H9 (cell line): ENCODE measurements around the gene BANP. TPM values are rescaled to one million over a fixed set of nuclear protein-coding genes. Genes with fewer than 3 reads are reported as not detected.
A peak's percentile ranks its signal among the peaks of the same experiment; 100 is the strongest.

Experiments
- DNase-seq: peaks from one replicate; pipeline ENCODE4 v3.0.0-alpha.2; 2017
- H2AFZ ChIP-seq: one replicate; pipeline ENCODE4 v1.6.1; 2013; ENCODE audit warnings: mild to moderate bottlenecking, low read length, control low read depth, moderate library complexity
- H2AK5ac ChIP-seq: 2 replicates; pipeline ENCODE4 v1.6.1; 2013; ENCODE audit warnings: low read length, control low read depth, mixed read lengths; ENCODE audit not compliant: insufficient read length
- H2BK120ac ChIP-seq: one replicate; pipeline ENCODE4 v1.6.1; 2013; ENCODE audit warnings: low read depth, mild to moderate bottlenecking, low read length, control low read depth, inconsistent platforms; ENCODE audit not compliant: poor library complexity, severe bottlenecking
- H2BK12ac ChIP-seq: 2 replicates; pipeline ENCODE4 v1.6.1; 2013; ENCODE audit warnings: low read length, control low read depth, mixed read lengths, low read depth; ENCODE audit not compliant: insufficient read length
- H2BK15ac ChIP-seq: 2 replicates; pipeline ENCODE4 v1.6.1; 2013; ENCODE audit warnings: low read depth, low read length, control low read depth
- H2BK20ac ChIP-seq: one replicate; pipeline ENCODE4 v1.6.1; 2013; ENCODE audit warnings: low read depth, mild to moderate bottlenecking, low read length, control low read depth, inconsistent platforms; ENCODE audit not compliant: poor library complexity, severe bottlenecking
- H2BK5ac ChIP-seq: 2 replicates; pipeline ENCODE4 v1.6.1; 2013; ENCODE audit warnings: low read length, control low read depth, mixed read lengths; ENCODE audit not compliant: insufficient read length
- H3K14ac ChIP-seq: 2 replicates; pipeline ENCODE4 v1.6.1; 2013; ENCODE audit warnings: low read length, control low read depth; ENCODE audit not compliant: insufficient read depth
- H3K18ac ChIP-seq: 2 replicates; pipeline ENCODE4 v1.6.1; 2013; ENCODE audit warnings: low read depth, mild to moderate bottlenecking, mixed read lengths, low read length, control low read depth; ENCODE audit not compliant: insufficient read length
- H3K23ac ChIP-seq: 2 replicates; pipeline ENCODE4 v1.6.1; 2013; ENCODE audit warnings: low read length, control low read depth, mixed read lengths, low read depth; ENCODE audit not compliant: insufficient read length
- H3K23me2 ChIP-seq: 2 replicates; pipeline ENCODE4 v1.6.1; 2013; ENCODE audit warnings: low read depth, mild to moderate bottlenecking, mixed read lengths, low read length, control low read depth; ENCODE audit not compliant: insufficient read length, poor library complexity, severe bottlenecking
- H3K27ac ChIP-seq: 2 replicates; pipeline ENCODE4 v1.5.1; 2013; ENCODE audit warnings: low read length, control low read depth, mixed read lengths, low read depth; ENCODE audit not compliant: insufficient read length
- H3K27me3 ChIP-seq: 2 replicates; pipeline ENCODE4 v1.6.1; 2013; ENCODE audit warnings: low read length, control low read depth, inconsistent platforms; ENCODE audit not compliant: insufficient read depth
- H3K4ac ChIP-seq: 2 replicates; pipeline ENCODE4 v1.6.1; 2013; ENCODE audit warnings: low read depth, mild to moderate bottlenecking, control low read depth, inconsistent platforms, low read length, moderate library complexity
- H3K4me1 ChIP-seq: 2 replicates; pipeline ENCODE4 v1.6.1; 2013; ENCODE audit warnings: low read length, control low read depth, inconsistent platforms; ENCODE audit not compliant: insufficient read depth
- H3K4me2 ChIP-seq: 2 replicates; pipeline ENCODE4 v1.6.1; 2013; ENCODE audit warnings: low read length, control low read depth, mixed read lengths; ENCODE audit not compliant: insufficient read length, insufficient read depth
- H3K56ac ChIP-seq: 2 replicates; pipeline ENCODE4 v1.6.1; 2013; ENCODE audit warnings: low read depth, mild to moderate bottlenecking, mixed read lengths, low read length, control low read depth; ENCODE audit not compliant: insufficient read length
- H3K79me1 ChIP-seq: 2 replicates; pipeline ENCODE4 v1.6.1; 2013; ENCODE audit warnings: low read depth, mild to moderate bottlenecking, moderate library complexity, low read length, control low read depth, inconsistent platforms; ENCODE audit not compliant: insufficient read depth, poor library complexity, severe bottlenecking
- H3K79me2 ChIP-seq: 2 replicates; pipeline ENCODE4 v1.6.1; 2013; ENCODE audit warnings: low read length, control low read depth, inconsistent platforms; ENCODE audit not compliant: insufficient read depth
- H3K9ac ChIP-seq: 2 replicates; pipeline ENCODE4 v1.6.1; 2013; ENCODE audit warnings: low read length, control low read depth, mixed read lengths; ENCODE audit not compliant: insufficient read length; ENCODE audit errors: extremely low read depth
- H3K9me3 ChIP-seq: one replicate; pipeline ENCODE4 v1.6.1; 2013; ENCODE audit warnings: low read depth, low read length, inconsistent platforms; ENCODE audit not compliant: control insufficient read depth
- H3T11ph ChIP-seq: one replicate; pipeline ENCODE4 v1.6.1; 2013; ENCODE audit warnings: mild to moderate bottlenecking, low read length, control low read depth, inconsistent platforms
- H4K20me1 ChIP-seq: one replicate; pipeline ENCODE4 v1.6.1; 2013; ENCODE audit not compliant: control insufficient read depth, insufficient read length, insufficient read depth
- H4K5ac ChIP-seq: 2 replicates; pipeline ENCODE4 v1.6.1; 2013; ENCODE audit warnings: low read depth, mild to moderate bottlenecking, mixed read lengths, low read length, control low read depth; ENCODE audit not compliant: insufficient read length
- H4K8ac ChIP-seq: replicated peaks from 2 replicates; pipeline ENCODE4 v1.6.1; 2013; ENCODE audit warnings: low read length, control low read depth, mixed read lengths, low read depth; ENCODE audit not compliant: insufficient read length
- H4K91ac ChIP-seq: 2 replicates; pipeline ENCODE4 v1.6.1; 2013; ENCODE audit warnings: low read depth, mild to moderate bottlenecking, moderate library complexity, mixed read lengths, low read length, control low read depth; ENCODE audit not compliant: insufficient read length
- H3K27ac Mint-ChIP-seq, 3 experiments: 2 replicates in 2 of 3; 3 replicates in 1 of 3; pipeline ENCODE4 v1.8.0; 2020 to 2021; ENCODE audit warnings: mixed read lengths in 3 of 3, mild to moderate bottlenecking in 1 of 3, moderate library complexity in 1 of 3
- H3K27me3 Mint-ChIP-seq: 2 replicates; pipeline ENCODE4 v1.8.0; 2021; ENCODE audit warnings: low read depth, mild to moderate bottlenecking, moderate library complexity, mixed read lengths
- H3K36me3 Mint-ChIP-seq, 3 experiments: 2 replicates in 2 of 3; 3 replicates in 1 of 3; pipeline ENCODE4 v1.8.0; 2020 to 2021; ENCODE audit warnings: low read depth in 3 of 3, mixed read lengths in 3 of 3; ENCODE audit not compliant: insufficient read depth in 1 of 3
- H3K4me1 Mint-ChIP-seq, 2 experiments: 2 replicates each; pipeline ENCODE4 v1.8.0; 2020; ENCODE audit warnings: mixed read lengths in 2 of 2
- H3K4me3 Mint-ChIP-seq, 2 experiments: 2 replicates in 1 of 2; 3 replicates in 1 of 2; pipeline ENCODE4 v1.8.0; 2020 to 2021; ENCODE audit warnings: mild to moderate bottlenecking in 2 of 2, mixed read lengths in 2 of 2, moderate library complexity in 1 of 2
- H3K9me3 Mint-ChIP-seq, 2 experiments: 2 replicates in 1 of 2; 3 replicates in 1 of 2; pipeline ENCODE4 v1.8.0; 2020; ENCODE audit warnings: mild to moderate bottlenecking in 2 of 2, mixed read lengths in 2 of 2, moderate library complexity in 1 of 2
- CTCF ChIP-seq: fragments of 200-600 bp; sonication (generic); conservative IDR thresholded peaks from 3 replicates; pipeline ENCODE4 v1.8.0; 2021; ENCODE audit warnings: antibody characterized with exemption, mild to moderate bottlenecking
- WGBS: extraction: QIAGEN DNeasy Blood & Tissue Kit; methylation state at CpG from one replicate; pipeline ENCODE4 v1.1.7; 2013; ENCODE audit warnings: missing lambda C conversion rate, low lambda C conversion rate, mixed read lengths; ENCODE audit not compliant: insufficient read length; ENCODE audit errors: extremely low coverage; 5-methylcytosine and 5-hydroxymethylcytosine counted together
- total RNA-seq: library from RNA; stranded (reverse); gene quantifications from 2 replicates; pipeline ENCODE4 v1.2.1, GENCODE V29; 2021

The BANP gene
- total RNA-seq, 1 experiment from 2014 or later = 24.9 TPM

GRCh38 chr16:88003736-88004135, 52.5 kb downstream of the BANP start:
- Histone ChIP-seq H4K8ac (no peak overlapping the region), H3K23ac (no peak overlapping the region), H2BK12ac (no peak overlapping the region), H2BK5ac (no peak overlapping the region), H3K79me1 (no peaks in the 10 kb centered on the region), H3K27me3 (no peaks in the 10 kb centered on the region), H3K4ac (no peak overlapping the region), H3K18ac (no peak overlapping the region), H3K14ac (no peak overlapping the region; the same call in 1 of the 2 replicates), H3K4me2 (no peak overlapping the region), H3K4me1 (0 out of 2 replicates have a peak, but pooled peaks cover 2% of the 10 kb centered on the region), H2BK120ac (no peak overlapping the region), H3K27ac (no peak overlapping the region), H2BK20ac (no peak overlapping the region), H2AK5ac (no peak overlapping the region), H2AFZ (no peak overlapping the region), H4K91ac (no peak overlapping the region), H3K9ac (no peak overlapping the region), H3K56ac (no peak overlapping the region), H3K9me3 (peaks cover 6% of the 10 kb centered on the region), H4K20me1 (no peaks in the 10 kb centered on the region), H3K23me2 (no peaks in the 10 kb centered on the region), H2BK15ac (no peak overlapping the region), H4K5ac (no peak overlapping the region), H3K79me2 (peaks cover 6% of the 10 kb centered on the region; the same call in 1 of the 2 replicates), H3T11ph (no peak overlapping the region)
- Mint-ChIP-seq H3K27ac (peak overlapping the region in 1 of 3 experiments; percentile 56; a peak in 2 of 7 replicates), H3K4me1 (peaks cover 11 to 19% of the 10 kb centered on the region in 2 experiments), H3K36me3 (peaks cover 42 to 48% (median 43%) of the 10 kb centered on the region in 3 experiments), H3K9me3 (peaks cover 14 to 17% of the 10 kb centered on the region in 2 experiments; a peak in 4 of 5 replicates), H3K4me3 (no peak overlapping the region), H3K27me3 (no peaks in the 10 kb centered on the region)
- no CpG with 5 or more reads among the region's 9 CpGs for WGBS
- TF ChIP-seq CTCF = no peak
- DNase-seq = no peak
